Stimulated activated CD8-positive, alpha-beta memory T cell treated with anti-CD3 and anti-CD28 coated beads, Interleukin-2, amount 100 ng/mL, for 48 hours (primary cell): ENCODE data around the gene USF2.

Experiments
- DNase-seq, 2 donors: peaks; one replicate each; pipeline ENCODE4 v3.0.0-alpha.2; 2020; ENCODE audit warnings: low read depth in 2 of 2

The USF2 gene

GRCh38 chr19:35241417-35241816, 27.3 kb upstream of the USF2 start:
- no peak for DNase-seq

GRCh38 chr19:35246466-35247092, 22.2 kb upstream of the USF2 start:
- DNase-seq, result no peak

GRCh38 chr19:35247526-35248309, 21.0 kb upstream of the USF2 start:
- peak; percentile 32 to 58 for DNase-seq

GRCh38 chr19:35248310-35249145, 20.2 kb upstream of the USF2 start, which contains the start of gene LSR:
LSR (plus strand) TSS chr19:35249002; CDS start chr19:35249023, 21 bp downstream.
- DNase-seq, result peak; percentile 48 to 67

- no peak for DNase-seq
Observed at GRCh38 chr19:35249146-35249847, 19.5 kb upstream of the USF2 start.

GRCh38 chr19:35249848-35250711, 18.7 kb upstream of the USF2 start:
- no peak for DNase-seq

- no peak for DNase-seq
Observed at GRCh38 chr19:35251456-35251855, 17.3 kb upstream of the USF2 start.

- no peak for DNase-seq
Observed at GRCh38 chr19:35253316-35254286, 15.2 kb upstream of the USF2 start.

- no peak for DNase-seq
Observed at GRCh38 chr19:35254341-35255297, 14.1 kb upstream of the USF2 start.

GRCh38 chr19:35256566-35256965, 12.2 kb upstream of the USF2 start:
- no peak for DNase-seq

GRCh38 chr19:35257113-35257461, 11.7 kb upstream of the USF2 start:
- DNase-seq, result no peak

GRCh38 chr19:35260694-35261304, 8.0 kb upstream of the USF2 start:
- DNase-seq, result no peak

- no peak for DNase-seq
Observed at GRCh38 chr19:35261356-35262100, 7.2 kb upstream of the USF2 start.

- DNase-seq, result no peak
Observed at GRCh38 chr19:35262101-35262761, 6.5 kb upstream of the USF2 start.

- DNase-seq, result no peak
Observed at GRCh38 chr19:35264268-35265125, 4.3 kb upstream of the USF2 start.
